Peyer's patch (tissue), 4 donors: Measurements from ENCODE around the gene SLC25A45. TPM values are rescaled to one million over a fixed set of nuclear protein-coding genes. Genes with fewer than 3 reads are reported as not detected.

Source experiments
- DNase-seq, 3 donors: peaks; one replicate each; pipeline ENCODE4 v3.0.0-alpha.2; 2017 to 2019
- H3K27ac ChIP-seq, 4 donors: fragments of 200-600 bp; sonication (generic); one replicate each; pipeline ENCODE4 v1.5.1; 2016 to 2019
- H3K27me3 ChIP-seq, 2 donors: fragments of 200-600 bp; sonication (generic); one replicate each; pipeline ENCODE4 v1.5.1; 2019
- H3K36me3 ChIP-seq, 3 donors: fragments of 200-600 bp; sonication (generic); one replicate each; pipeline ENCODE4 v1.5.1; 2016 to 2019
- H3K4me1 ChIP-seq, 4 donors: fragments of 200-600 bp; sonication (generic); one replicate each; pipeline ENCODE4 v1.5.1; 2016 to 2019
- H3K4me3 ChIP-seq, 4 donors: fragments of 200-600 bp; sonication (generic); 1 replicate in 3 of 4; 2 replicates in 1 of 4; pipeline ENCODE4 v1.5.1; 2016 to 2019; ENCODE audit warnings: mild to moderate bottlenecking in 1 of 4
- H3K9me3 ChIP-seq, 4 donors: fragments of 200-600 bp; sonication (generic); one replicate each; pipeline ENCODE4 v1.5.1; 2016 to 2019; ENCODE audit warnings: mild to moderate bottlenecking in 1 of 4
- CTCF ChIP-seq, 6 experiments: fragments of 450-650 bp in 4 of 6; fragments of 200-600 bp in 2 of 6; sonication (generic) in 1 of 6; IDR thresholded peaks; one replicate each; pipeline ENCODE4 v1.5.1; 2017 to 2019; ENCODE audit warnings: antibody characterized with exemption in 6 of 6, mild to moderate bottlenecking in 3 of 6, moderate library complexity in 1 of 6
- POLR2A ChIP-seq, 2 donors: fragments of 450-650 bp; IDR thresholded peaks; one replicate each; pipeline ENCODE4 v1.5.1; 2017; ENCODE audit warnings: antibody characterized with exemption in 2 of 2, mild to moderate bottlenecking in 2 of 2, moderate library complexity in 2 of 2
- total RNA-seq, 4 donors: library from RNA; depleted of rRNA; stranded (reverse); fragments of >200 nt; gene quantifications; one replicate each; pipeline ENCODE4 v1.1.0, GENCODE V29; 2016

Gene SLC25A45, protein sequence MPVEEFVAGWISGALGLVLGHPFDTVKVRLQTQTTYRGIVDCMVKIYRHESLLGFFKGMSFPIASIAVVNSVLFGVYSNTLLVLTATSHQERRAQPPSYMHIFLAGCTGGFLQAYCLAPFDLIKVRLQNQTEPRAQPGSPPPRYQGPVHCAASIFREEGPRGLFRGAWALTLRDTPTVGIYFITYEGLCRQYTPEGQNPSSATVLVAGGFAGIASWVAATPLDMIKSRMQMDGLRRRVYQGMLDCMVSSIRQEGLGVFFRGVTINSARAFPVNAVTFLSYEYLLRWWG
- 10 to 100 TPM; 23.3 to 50.6 (median 40.2) TPM for total RNA-seq

GRCh38 chr11:65382033-65382803, at the start of gene SLC25A45:
SLC25A45 (minus strand) TSS chr11:65382646; CDS start chr11:65381951, 695 bp downstream.
- Histone ChIP-seq H3K27ac (peak within 1 kb of the TSS; percentile 97 to 99 (median 98)), H3K36me3 (no peaks in the 10 kb centered on the region), H3K9me3 (no peaks in the 10 kb centered on the region), H3K4me3 (peak within 1 kb of the TSS; percentile 40 to 62 (median 52)), H3K27me3 (no peaks in the 10 kb centered on the region), H3K4me1 (peaks cover 12 to 77% (median 21%) of the 10 kb centered on the region in 4 donors)
- peak; percentile 17 to 73 for TF ChIP-seq POLR2A (IDR thresholded peaks at IDR 0.05)
- peak; percentile 77 to 99 (median 97) for TF ChIP-seq CTCF (IDR thresholded peaks at IDR 0.05)
- DNase-seq, result peak; percentile 89 to 96 (median 94)

GRCh38 chr11:65431451-65432099, 49.1 kb upstream of the SLC25A45 start:
- H3K27ac ChIP-seq, result peak overlapping the region; percentile 97 to 100 (median 98)
- DNase-seq, result peak in 2 of 3 donors; percentile 64 to 76
- H3K27me3 ChIP-seq, result no peaks in the 10 kb centered on the region
- H3K4me3 ChIP-seq, result no peak overlapping the region
- H3K4me1 ChIP-seq, result peaks cover 0 to 69% (median 22%) of the 10 kb centered on the region in 4 donors
- peaks cover 0 to 36% (median 0%) of the 10 kb centered on the region in 3 donors for H3K36me3 ChIP-seq
- no peaks in the 10 kb centered on the region for H3K9me3 ChIP-seq
- TF ChIP-seq CTCF (IDR thresholded peaks at IDR 0.05) (no peak), POLR2A (IDR thresholded peaks at IDR 0.05) (peak in 1 of 2 donors; percentile 11)

- Histone ChIP-seq H3K36me3 (peaks cover 0 to 36% (median 0%) of the 10 kb centered on the region in 3 donors), H3K27me3 (no peaks in the 10 kb centered on the region), H3K4me3 (peak overlapping the region in 3 of 4 donors; percentile 20 to 66 (median 29)), H3K4me1 (peaks cover 0 to 59% (median 23%) of the 10 kb centered on the region in 4 donors), H3K9me3 (no peaks in the 10 kb centered on the region), H3K27ac (peak overlapping the region; percentile 97 to 100 (median 98))
- TF ChIP-seq CTCF (IDR thresholded peaks at IDR 0.05), result peak in 2 of 6 experiments; percentile 1 to 10
- peak in 1 of 2 donors; percentile 18 for TF ChIP-seq POLR2A (IDR thresholded peaks at IDR 0.05)
- peak in 2 of 3 donors; percentile 25 to 47 for DNase-seq
Observed at GRCh38 chr11:65430406-65431217, 48.2 kb upstream of the SLC25A45 start.

GRCh38 chr11:65429724-65430405, 47.4 kb upstream of the SLC25A45 start:
- Histone ChIP-seq H3K9me3 (no peaks in the 10 kb centered on the region), H3K4me3 (peak overlapping the region in 3 of 4 donors; percentile 20 to 66 (median 29)), H3K27me3 (no peaks in the 10 kb centered on the region), H3K4me1 (peaks cover 0 to 57% (median 23%) of the 10 kb centered on the region in 4 donors), H3K36me3 (peaks cover 0 to 33% (median 0%) of the 10 kb centered on the region in 3 donors), H3K27ac (peak overlapping the region; percentile 97 to 100 (median 98))
- DNase-seq, result peak; percentile 73 to 84 (median 76)
- TF ChIP-seq CTCF (IDR thresholded peaks at IDR 0.05), result no peak
- peak; percentile 38 to 64 for TF ChIP-seq POLR2A (IDR thresholded peaks at IDR 0.05)
